Stimulated activated CD8-positive, alpha-beta memory T cell treated with anti-CD3 and anti-CD28 coated beads, Interleukin-15, amount 100 ng/mL, for 4 hours (primary cell): ENCODE results near the gene RAD23A.

Source experiments
- DNase-seq, 2 donors: peaks; one replicate each; pipeline ENCODE4 v3.0.0-alpha.2; 2020; ENCODE audit warnings: low read depth in 2 of 2

RAD23A gene

GRCh38 chr19:13003081-13003480 is 57.4 kb downstream of the RAD23A start:
- no peak for DNase-seq
